Stimulated activated CD4-positive, alpha-beta T cell treated with anti-CD3 and anti-CD28 coated beads, Interleukin-2, amount 100 ng/mL, for 4 hours (primary cell): Measurements from ENCODE around the gene KCMF1.

ENCODE experiments used
- DNase-seq: peaks from one replicate; pipeline ENCODE4 v3.0.0-alpha.2; 2020; ENCODE audit warnings: low read depth

KCMF1 gene

GRCh38 chr2:85022232-85022631 is 51.3 kb downstream of the KCMF1 start:
- DNase-seq, result no peak

GRCh38 chr2:85024372-85025047 is 53.5 kb downstream of the KCMF1 start:
- DNase-seq, result no peak

GRCh38 chr2:85032621-85033020 is 61.7 kb downstream of the KCMF1 start:
- DNase-seq, result no peak

GRCh38 chr2:85033388-85033787 is 62.4 kb downstream of the KCMF1 start:
- no peak for DNase-seq

- no peak for DNase-seq
Observed at GRCh38 chr2:85034158-85034557, 63.2 kb downstream of the KCMF1 start.

- no peak for DNase-seq
Observed at GRCh38 chr2:85037622-85038021, 66.7 kb downstream of the KCMF1 start.

GRCh38 chr2:85042330-85042729 is 71.4 kb downstream of the KCMF1 start:
- DNase-seq, result no peak

- DNase-seq, result no peak
Observed at GRCh38 chr2:85048534-85048933, 77.6 kb downstream of the KCMF1 start.

GRCh38 chr2:85049236-85049635 is 78.3 kb downstream of the KCMF1 start:
- DNase-seq, result no peak

GRCh38 chr2:85053802-85054201 is 82.8 kb downstream of the KCMF1 start:
- no peak for DNase-seq

GRCh38 chr2:85057226-85057962 is 86.4 kb downstream of the KCMF1 start:
- no peak for DNase-seq

- DNase-seq, result no peak
Observed at GRCh38 chr2:85061896-85062295, 90.9 kb downstream of the KCMF1 start.

- DNase-seq, result no peak
Observed at GRCh38 chr2:85062565-85062964, 91.6 kb downstream of the KCMF1 start.

- no peak for DNase-seq
Observed at GRCh38 chr2:85063981-85064599, 93.1 kb downstream of the KCMF1 start.

GRCh38 chr2:85064927-85065577 is 94.1 kb downstream of the KCMF1 start:
- DNase-seq, result no peak

GRCh38 chr2:85066006-85066740 is 95.2 kb downstream of the KCMF1 start:
- no peak for DNase-seq

GRCh38 chr2:85066874-85067351 is 96.0 kb downstream of the KCMF1 start:
- DNase-seq, result no peak

GRCh38 chr2:85071096-85071495 is 100.1 kb downstream of the KCMF1 start:
- no peak for DNase-seq

GRCh38 chr2:85073033-85073432 is 102.1 kb downstream of the KCMF1 start:
- no peak for DNase-seq

- DNase-seq, result no peak
Observed at GRCh38 chr2:85076618-85077274, 105.8 kb downstream of the KCMF1 start.

GRCh38 chr2:85077859-85078419 is 107.0 kb downstream of the KCMF1 start:
- DNase-seq, result no peak
